ENCODE results near the gene AVPI1.

Gene AVPI1

GRCh38 chr10:97686962-97687784, at the start of gene AVPI1:
Gene AVPI1, minus strand, starts transcription at chr10:97687241. Its CDS starts 7,336 bp downstream, at chr10:97679905.
- DNase-seq: peak; percentile 97

- no peak for DNase-seq
These were observed 49.4 kb upstream of the AVPI1 start for GRCh38 chr10:97736403-97736901.

- no peak for DNase-seq
These were observed 47.0 kb upstream of the AVPI1 start for GRCh38 chr10:97734021-97734420.

- no peak for DNase-seq
These were observed 46.2 kb upstream of the AVPI1 start for GRCh38 chr10:97733256-97733655.

GRCh38 chr10:97732052-97732359, 45.0 kb upstream of the AVPI1 start:
- DNase-seq: no peak

GRCh38 chr10:97731346-97732051, 44.5 kb upstream of the AVPI1 start:
- peak; percentile 80 for DNase-seq

GRCh38 chr10:97729014-97729413, 42.0 kb upstream of the AVPI1 start:
- DNase-seq: no peak

GRCh38 chr10:97726636-97727178, 39.7 kb upstream of the AVPI1 start:
- DNase-seq: peak; percentile 59

GRCh38 chr10:97724341-97724941, 37.4 kb upstream of the AVPI1 start:
- no peak for DNase-seq

- DNase-seq: no peak
These were observed 36.0 kb upstream of the AVPI1 start for GRCh38 chr10:97723001-97723400.

- no peak for DNase-seq
These were observed 35.1 kb upstream of the AVPI1 start for GRCh38 chr10:97721871-97722780.

GRCh38 chr10:97719602-97720001, 32.6 kb upstream of the AVPI1 start:
- DNase-seq: peak; percentile 67

- peak; percentile 52 for DNase-seq
These were observed 31.7 kb upstream of the AVPI1 start for GRCh38 chr10:97718659-97719142.

GRCh38 chr10:97718178-97718577, 31.1 kb upstream of the AVPI1 start:
- no peak for DNase-seq

- no peak for DNase-seq
These were observed 30.6 kb upstream of the AVPI1 start for GRCh38 chr10:97717627-97718026.

GRCh38 chr10:97715259-97715874, 28.3 kb upstream of the AVPI1 start:
- no peak for DNase-seq

GRCh38 chr10:97714401-97715258, 27.6 kb upstream of the AVPI1 start:
- DNase-seq: peak; percentile 62

- DNase-seq: peak; percentile 74
These were observed 26.9 kb upstream of the AVPI1 start for GRCh38 chr10:97713826-97714400.

- peak; percentile 86 for DNase-seq
These were observed 26.3 kb upstream of the AVPI1 start, which contains the start of gene MARVELD1 for GRCh38 chr10:97713339-97713825. Gene MARVELD1, plus strand, starts transcription at chr10:97713730. Its CDS starts 147 bp downstream, at chr10:97713877.
